ENCODE measurements around the gene TXNRD3.

The TXNRD3 gene

GRCh38 chr3:126577261-126577660, 77.7 kb downstream of the TXNRD3 start:
- TF ChIP-seq POLR2AphosphoS5 (IDR thresholded peaks at IDR 0.05; ENCODE audit: borderline replicate concordance, low read depth, low read length) (no peak), FOXP2 (optimal IDR thresholded peaks at IDR 0.05; ENCODE audit: control extremely low read depth, extremely low read length, insufficient read depth) (no peak), EZH2 (IDR thresholded peaks at IDR 0.05) (no peak)
- H3K9ac ChIP-seq (ENCODE audit: insufficient read length), result no peak overlapping the region
- peaks cover 4% of the 10 kb centered on the region; the same call in 1 of the 2 replicates for H3K9me3 ChIP-seq (ENCODE audit: low read depth, low read length)
- H3K36me3 ChIP-seq (ENCODE audit: insufficient read depth, low read length), result no peaks in the 10 kb centered on the region
- DNase-seq (ENCODE audit: low read depth, low spot score), result no peak
- no peak overlapping the region for H3K27ac ChIP-seq
- H3K4me3 ChIP-seq, result no peak overlapping the region

- no peak for DNase-seq (ENCODE audit: low read depth, low spot score)
- H3K9me3 ChIP-seq (ENCODE audit: low read depth, low read length), result no peaks in the 10 kb centered on the region
- H3K4me3 ChIP-seq, result no peak overlapping the region
- TF ChIP-seq FOXP2 (optimal IDR thresholded peaks at IDR 0.05; ENCODE audit: control extremely low read depth, extremely low read length, insufficient read depth) (no peak), EZH2 (IDR thresholded peaks at IDR 0.05) (no peak), POLR2AphosphoS5 (IDR thresholded peaks at IDR 0.05; ENCODE audit: borderline replicate concordance, low read depth, low read length) (no peak)
- H3K36me3 ChIP-seq (ENCODE audit: insufficient read depth, low read length), result no peaks in the 10 kb centered on the region
- H3K9ac ChIP-seq (ENCODE audit: insufficient read length), result no peak overlapping the region
- H3K27ac ChIP-seq, result no peak overlapping the region
These were observed 81.3 kb downstream of the TXNRD3 start for GRCh38 chr3:126573492-126574117.

- no peak for TF ChIP-seq POLR2AphosphoS5 (IDR thresholded peaks at IDR 0.05; ENCODE audit: borderline replicate concordance, low read depth, low read length)
- Histone ChIP-seq H3K36me3 (ENCODE audit: insufficient read depth, low read length) (no peaks in the 10 kb centered on the region), H3K4me3 (no peak overlapping the region), H3K9me3 (ENCODE audit: low read depth, low read length) (no peaks in the 10 kb centered on the region), H3K27ac (no peak overlapping the region), H3K9ac (ENCODE audit: insufficient read length) (no peak overlapping the region)
- DNase-seq (ENCODE audit: low read depth, low spot score), result no peak
These were observed 83.8 kb downstream of the TXNRD3 start for GRCh38 chr3:126571078-126571477.

DNA sequence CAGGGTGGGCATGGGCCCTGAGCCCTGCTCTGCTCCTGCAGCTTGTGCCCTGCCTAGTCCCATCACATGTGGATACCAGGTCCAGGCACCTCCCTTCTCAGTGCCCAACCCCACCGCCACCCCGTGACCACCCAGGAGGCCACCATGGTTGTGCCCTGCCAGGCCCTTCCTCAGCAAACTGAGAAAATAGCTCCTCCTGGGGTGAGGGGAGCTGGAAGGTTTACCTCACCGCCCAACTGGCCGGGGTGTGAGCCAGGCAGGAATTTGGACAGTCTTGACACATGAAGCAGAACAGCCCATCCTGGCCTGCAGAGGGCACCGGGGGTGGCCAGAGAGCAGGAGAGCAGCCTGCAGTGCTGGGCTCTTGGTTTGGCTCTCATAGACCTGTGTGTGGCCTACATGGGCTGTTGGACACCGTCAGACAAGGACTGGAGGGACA, 84.8 kb downstream of the TXNRD3 start:
- Histone ChIP-seq H3K9ac (ENCODE audit: insufficient read length) (no peak overlapping the region), H3K27ac (no peak overlapping the region), H3K36me3 (ENCODE audit: insufficient read depth, low read length) (no peaks in the 10 kb centered on the region), H3K9me3 (ENCODE audit: low read depth, low read length) (no peaks in the 10 kb centered on the region), H3K4me3 (no peak overlapping the region)
- no peak for TF ChIP-seq POLR2AphosphoS5 (IDR thresholded peaks at IDR 0.05; ENCODE audit: borderline replicate concordance, low read depth, low read length)
- TF ChIP-seq EZH2 (IDR thresholded peaks at IDR 0.05), result no peak
- no peak for TF ChIP-seq FOXP2 (optimal IDR thresholded peaks at IDR 0.05; ENCODE audit: control extremely low read depth, extremely low read length, insufficient read depth)
- no peak for DNase-seq (ENCODE audit: low read depth, low spot score)

- DNase-seq (ENCODE audit: low read depth, low spot score), result no peak
- H3K9me3 ChIP-seq (ENCODE audit: low read depth, low read length), result no peaks in the 10 kb centered on the region
- H3K27ac ChIP-seq, result no peak overlapping the region
- no peaks in the 10 kb centered on the region for H3K36me3 ChIP-seq (ENCODE audit: insufficient read depth, low read length)
- no peak overlapping the region for H3K4me3 ChIP-seq
- H3K9ac ChIP-seq (ENCODE audit: insufficient read length), result no peak overlapping the region
- TF ChIP-seq EZH2 (IDR thresholded peaks at IDR 0.05) (no peak), FOXP2 (optimal IDR thresholded peaks at IDR 0.05; ENCODE audit: control extremely low read depth, extremely low read length, insufficient read depth) (no peak), POLR2AphosphoS5 (IDR thresholded peaks at IDR 0.05; ENCODE audit: borderline replicate concordance, low read depth, low read length) (no peak)
These were observed 85.4 kb downstream of the TXNRD3 start for GRCh38 chr3:126569390-126569975.

DNA sequence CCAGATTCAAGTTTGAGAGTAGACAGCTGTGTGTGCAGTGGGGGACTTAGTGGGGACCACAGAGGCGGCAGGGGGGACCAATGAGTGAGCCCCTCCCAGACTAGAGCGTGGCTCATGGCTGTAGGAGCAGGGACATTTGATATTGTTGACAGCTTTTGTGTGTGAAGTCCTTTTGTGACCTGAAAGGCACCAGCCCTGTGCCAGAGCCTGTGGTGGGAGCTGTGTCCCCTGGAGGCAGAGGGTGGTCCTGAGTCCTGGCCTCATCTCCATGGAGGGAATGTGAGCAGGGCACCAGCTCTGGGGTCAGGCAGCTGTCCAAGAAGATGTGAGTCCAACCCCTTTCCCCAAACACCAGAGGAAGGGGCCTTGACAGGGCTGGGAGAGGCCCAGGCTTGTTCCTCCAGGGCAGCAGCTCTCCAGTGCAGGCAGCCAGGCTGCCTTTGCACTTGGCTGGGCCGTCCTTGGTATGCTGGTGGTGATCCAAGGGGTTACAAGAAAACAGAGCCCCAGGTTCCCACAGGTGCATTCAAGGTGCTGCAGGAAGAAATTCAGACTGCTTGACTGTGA, 86.1 kb downstream of the TXNRD3 start:
- H3K36me3 ChIP-seq (ENCODE audit: insufficient read depth, low read length), result no peaks in the 10 kb centered on the region
- DNase-seq (ENCODE audit: low read depth, low spot score), result no peak
- no peak overlapping the region for H3K4me3 ChIP-seq
- TF ChIP-seq EZH2 (IDR thresholded peaks at IDR 0.05) (no peak), FOXP2 (optimal IDR thresholded peaks at IDR 0.05; ENCODE audit: control extremely low read depth, extremely low read length, insufficient read depth) (no peak), POLR2AphosphoS5 (IDR thresholded peaks at IDR 0.05; ENCODE audit: borderline replicate concordance, low read depth, low read length) (no peak)
- no peak overlapping the region for H3K9ac ChIP-seq (ENCODE audit: insufficient read length)
- H3K9me3 ChIP-seq (ENCODE audit: low read depth, low read length), result no peaks in the 10 kb centered on the region
- H3K27ac ChIP-seq, result no peak overlapping the region

DNA sequence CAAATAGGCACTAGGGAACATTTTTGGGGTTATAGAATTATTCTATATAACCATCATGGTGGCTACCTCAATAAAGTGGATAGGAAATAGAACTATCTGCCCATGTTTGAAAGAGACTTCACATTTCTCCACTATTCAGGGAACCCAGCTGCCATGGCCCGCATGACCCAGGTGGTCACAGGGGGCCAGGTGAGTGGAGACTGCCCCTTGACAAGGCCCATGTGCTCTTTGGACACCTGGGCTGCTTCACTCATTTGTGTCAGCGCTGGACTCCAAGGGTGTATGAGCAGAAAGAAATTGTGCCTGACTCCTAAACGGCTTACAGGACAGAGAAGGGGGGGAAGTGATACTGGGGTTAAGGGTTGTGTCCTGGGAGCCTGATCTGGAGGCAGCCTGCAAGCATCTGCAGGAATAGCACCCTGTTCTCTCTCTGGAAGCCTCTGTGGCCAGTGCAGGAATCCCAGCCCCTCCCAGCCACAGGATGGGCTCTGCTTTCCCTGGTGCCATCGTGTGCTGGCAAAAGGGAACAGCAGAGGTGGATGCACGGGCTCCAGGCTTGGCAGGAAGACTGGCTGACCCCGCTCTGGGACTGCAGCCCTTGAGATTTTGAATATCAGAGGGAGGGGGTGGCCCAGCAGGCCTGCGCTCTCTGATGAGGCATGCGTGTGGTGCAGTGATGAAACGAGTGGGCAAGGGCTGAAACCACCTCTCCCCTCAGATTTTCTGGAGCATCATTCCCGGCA, 87.1 kb downstream of the TXNRD3 start:
- TF ChIP-seq EZH2 (IDR thresholded peaks at IDR 0.05), result no peak
- no peaks in the 10 kb centered on the region for H3K9me3 ChIP-seq (ENCODE audit: low read depth, low read length)
- H3K27ac ChIP-seq, result no peak overlapping the region
- no peaks in the 10 kb centered on the region for H3K36me3 ChIP-seq (ENCODE audit: insufficient read depth, low read length)
- H3K4me3 ChIP-seq, result no peak overlapping the region
- no peak for DNase-seq (ENCODE audit: low read depth, low spot score)
- H3K9ac ChIP-seq (ENCODE audit: insufficient read length), result no peak overlapping the region

DNA sequence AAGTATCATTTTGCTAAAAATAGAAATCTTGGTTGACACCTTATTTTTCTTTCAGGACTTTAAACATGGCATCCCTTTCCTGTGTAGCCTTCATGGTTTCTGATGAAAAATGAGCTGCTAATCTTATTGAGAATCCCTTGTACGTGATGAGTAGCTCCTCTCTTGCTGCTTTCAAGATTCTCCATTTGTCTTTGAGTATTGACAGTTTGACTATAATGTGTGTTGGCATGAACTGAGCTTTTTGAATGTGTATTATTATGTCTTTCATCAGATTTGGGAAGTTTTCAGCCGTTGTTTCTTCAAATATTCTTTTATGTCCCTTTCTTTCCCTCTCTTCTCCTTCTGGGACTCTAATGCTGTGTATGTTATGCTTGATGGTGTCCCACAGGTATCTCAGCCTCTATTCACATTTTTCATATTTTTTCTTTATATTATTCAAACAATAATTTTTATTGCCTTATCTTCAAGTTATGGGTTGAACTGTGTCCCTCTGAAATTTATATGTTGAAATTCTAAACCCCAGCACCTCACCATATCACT, 92.1 kb downstream of the TXNRD3 start:
- Histone ChIP-seq H3K36me3 (ENCODE audit: insufficient read depth, low read length) (no peaks in the 10 kb centered on the region), H3K4me3 (no peak overlapping the region), H3K9ac (ENCODE audit: insufficient read length) (no peak overlapping the region), H3K9me3 (ENCODE audit: low read depth, low read length) (0 out of 2 replicates have a peak, but pooled peaks cover 3% of the 10 kb centered on the region), H3K27ac (no peak overlapping the region)
- no peak for TF ChIP-seq POLR2AphosphoS5 (IDR thresholded peaks at IDR 0.05; ENCODE audit: borderline replicate concordance, low read depth, low read length)
- no peak for TF ChIP-seq FOXP2 (optimal IDR thresholded peaks at IDR 0.05; ENCODE audit: control extremely low read depth, extremely low read length, insufficient read depth)
- TF ChIP-seq EZH2 (IDR thresholded peaks at IDR 0.05), result no peak
- DNase-seq (ENCODE audit: low read depth, low spot score), result no peak

All from SK-N-MC (cell line).